Adrenal gland (tissue), 12 donors: Measurements from ENCODE around the gene SEMA3G. TPM values are rescaled to one million over a fixed set of nuclear protein-coding genes. Genes with fewer than 3 reads are reported as not detected.

Experiments
- DNase-seq, 7 donors: peaks; one replicate each; pipeline ENCODE4 v3.0.0-alpha.2; 2019 to 2020
- H3K27ac ChIP-seq, 5 donors: fragments of 200-600 bp; sonication (generic) in 4 of 5; 1 replicate in 3 of 5; 2 replicates in 2 of 5; pipeline versions ENCODE4 v1.5.1 to v1.8.0; 2016 to 2020; ENCODE audit warnings: mild to moderate bottlenecking in 1 of 5
- H3K27me3 ChIP-seq: fragments of 200-600 bp; 2 replicates; pipeline ENCODE4 v1.8.0; 2021
- H3K36me3 ChIP-seq, 2 donors: fragments of 200-600 bp; replicated peaks in 1 of 2; 1 replicate in 1 of 2; 2 replicates in 1 of 2; pipeline versions ENCODE4 v1.5.1 to v1.8.0; 2018 to 2022
- H3K4me1 ChIP-seq, 2 donors: fragments of 200-600 bp; replicated peaks in 1 of 2; 1 replicate in 1 of 2; 2 replicates in 1 of 2; pipeline versions ENCODE4 v1.5.1 to v1.8.0; 2018 to 2021
- H3K4me3 ChIP-seq, 4 donors: fragments of 200-600 bp; sonication (generic) in 3 of 4; one replicate each; pipeline ENCODE4 v1.5.1; 2016 to 2018
- H3K9me3 ChIP-seq, 3 donors: fragments of 200-600 bp; sonication (generic) in 1 of 3; replicated peaks in 1 of 3; 1 replicate in 2 of 3; 2 replicates in 1 of 3; pipeline versions ENCODE4 v1.5.1 to v1.8.0; 2016 to 2021
- CTCF ChIP-seq, 6 experiments: fragments of 450-650 bp in 4 of 6; fragments of 200-600 bp in 2 of 6; sonication (generic) in 1 of 6; IDR thresholded peaks; 1 replicate in 5 of 6; 2 replicates in 1 of 6; pipeline versions ENCODE4 v1.5.1 to v1.8.0; 2016 to 2021; ENCODE audit warnings: antibody characterized with exemption in 6 of 6, mild to moderate bottlenecking in 2 of 6, moderate library complexity in 1 of 6
- POLR2A ChIP-seq, 2 donors: fragments of 450-650 bp; IDR thresholded peaks; one replicate each; pipeline ENCODE4 v1.6.1; 2017; ENCODE audit warnings: antibody characterized with exemption in 2 of 2, mild to moderate bottlenecking in 2 of 2, moderate library complexity in 1 of 2
- WGBS, 4 donors: extraction: QIAGEN DNeasy Blood & Tissue Kit in 2 of 4; methylation state at CpG; one replicate each; pipeline versions ENCODE4 v1.1.5 to v1.1.7; 2013 to 2017; 5-methylcytosine and 5-hydroxymethylcytosine counted together
- intact Hi-C, 2 donors: fragments of 100-400 bp; cut with DNase I; formaldehyde crosslinking; loops; one replicate each; pipeline versions ENCODE4 v1.14.1 to v1.15.0; 2022 to 2023
- polyA plus RNA-seq, 3 donors: library from polyadenylated mRNA; stranded (reverse); fragments of 200-250 nt in 2 of 3; fragments of 350-450 nt in 1 of 3; fragmentation: Illumina TruSeq in 1 of 3; extraction: RNeasy Lipid Tissue Mini Kit (QIAGEN cat#74804) in 1 of 3; gene quantifications; one replicate each; pipeline ENCODE4 v1.2.3, GENCODE V29; 2013 to 2014
- total RNA-seq, 9 donors: library from RNA; depleted of rRNA in 4 of 9; stranded (reverse); fragments of >200 nt in 4 of 9; fragments of 120-200 nt in 1 of 9; fragmentation: NEBNext Ultra II Directional in 1 of 9; extraction: Animal tissue kit (Norgen Biotek cat#: 25700) in 1 of 9; gene quantifications; one replicate each; pipeline versions ENCODE4 v1.1.0 to v1.2.4, GENCODE V29; 2013 to 2023
- donor health status: healthy with polysubstance abuse.
- donor health status: Bipolar disorder and iron deficiency.
- donor health status: DM: yes; HTN: yes; CAD: no.
- donor health status: DM: no; HTN: no; CAD: no.
- donor health status: DM: no; HTN: no; CAD: no.
- donor health status: DM: yes; HTN: yes; CAD: no.

SEMA3G gene
- total and polyA plus RNA-seq, 12 donors, result 0.81 to 6.8 (median 2.9) TPM

- TF ChIP-seq POLR2A (IDR thresholded peaks at IDR 0.05) (no peak), CTCF (IDR thresholded peaks at IDR 0.05) (no peak)
- Histone ChIP-seq H3K27ac (no peak overlapping the region), H3K4me1 (peaks cover 16 to 22% of the 10 kb centered on the region in 2 donors), H3K27me3 (no peaks in the 10 kb centered on the region), H3K4me3 (no peak overlapping the region), H3K9me3 (no peaks in the 10 kb centered on the region), H3K36me3 (peaks cover 0 to 75% of the 10 kb centered on the region in 2 donors)
- DNase-seq, result peak in 1 of 7 donors; percentile 11
- intact Hi-C loops, result no loop called here
- 90 to 100% (median 95%) methylated on average over 2 to 6 of the region's 6 CpGs for WGBS, 4 donors
Measured at GRCh38 chr3:52405066-52405465, 39.8 kb downstream of the SEMA3G start.

- Histone ChIP-seq H3K9me3 (no peaks in the 10 kb centered on the region), H3K36me3 (peaks cover 0 to 75% of the 10 kb centered on the region in 2 donors), H3K27ac (no peak overlapping the region), H3K27me3 (no peaks in the 10 kb centered on the region), H3K4me1 (peaks cover 16 to 22% of the 10 kb centered on the region in 2 donors), H3K4me3 (no peak overlapping the region)
- intact Hi-C loops, result no loop called here
- no peak for TF ChIP-seq POLR2A (IDR thresholded peaks at IDR 0.05)
- no peak for TF ChIP-seq CTCF (IDR thresholded peaks at IDR 0.05)
- 85 to 93% (median 88%) methylated on average over 7 to 10 of the region's 10 CpGs for WGBS, 4 donors
- DNase-seq, result peak in 1 of 7 donors; percentile 16
Measured at GRCh38 chr3:52404391-52404790, 40.5 kb downstream of the SEMA3G start.

- Histone ChIP-seq H3K36me3 (peaks cover 0 to 75% of the 10 kb centered on the region in 2 donors), H3K9me3 (no peaks in the 10 kb centered on the region), H3K27me3 (no peaks in the 10 kb centered on the region), H3K4me1 (peaks cover 12 to 19% of the 10 kb centered on the region in 2 donors), H3K4me3 (no peak overlapping the region), H3K27ac (no peak overlapping the region)
- WGBS, 4 donors, result 90 to 96% (median 93%) methylated on average over 2 to 3 of the region's 3 CpGs
- DNase-seq, result peak in 2 of 7 donors; percentile 36 to 56
- no peak for TF ChIP-seq CTCF (IDR thresholded peaks at IDR 0.05)
- intact Hi-C loops, result no loop called here
Measured at GRCh38 chr3:52403955-52404354, 40.9 kb downstream of the SEMA3G start.

- peak in 1 of 7 donors; percentile 14 for DNase-seq
- no peak overlapping the region for H3K27ac ChIP-seq
- H3K4me1 ChIP-seq, result peaks cover 8 to 18% of the 10 kb centered on the region in 2 donors
- TF ChIP-seq POLR2A (IDR thresholded peaks at IDR 0.05) (no peak), CTCF (IDR thresholded peaks at IDR 0.05) (no peak)
- no peaks in the 10 kb centered on the region for H3K9me3 ChIP-seq
- peaks cover 0 to 75% of the 10 kb centered on the region in 2 donors for H3K36me3 ChIP-seq
- H3K27me3 ChIP-seq, result no peaks in the 10 kb centered on the region
- H3K4me3 ChIP-seq, result no peak overlapping the region
- intact Hi-C loops, result no loop called here
- WGBS, 4 donors, result 92 to 94% (median 93%) methylated on average over 18 to 19 of the region's 19 CpGs
Measured at GRCh38 chr3:52403271-52403841, 41.5 kb downstream of the SEMA3G start.
